ENCODE results near the gene HLA-DOA.

GRCh38 chr6:33018418-33018817, 9.0 kb upstream of the HLA-DOA start:
- TF ChIP-seq CTCF (tag by site-specific recombination; IDR thresholded peaks at IDR 0.05) (no peak), ZBTB21 (tag by site-specific recombination; IDR thresholded peaks at IDR 0.05) (no peak), YY1 (tag by site-specific recombination; IDR thresholded peaks at IDR 0.05) (no peak), ZNF132 (tag by site-specific recombination; IDR thresholded peaks at IDR 0.05; ENCODE audit: borderline replicate concordance) (no peak), ZNF398 (tag by site-specific recombination; IDR thresholded peaks at IDR 0.05) (no peak), ZNF610 (tag by site-specific recombination; IDR thresholded peaks at IDR 0.05; ENCODE audit: borderline replicate concordance) (no peak), ZXDB (tag by site-specific recombination; IDR thresholded peaks at IDR 0.05) (no peak), REST (tag by site-specific recombination; IDR thresholded peaks at IDR 0.05) (no peak), TCF7L2 (IDR thresholded peaks at IDR 0.05; ENCODE audit: borderline replicate concordance, low read depth, low read length) (no peak), SCRT1 (tag by site-specific recombination; IDR thresholded peaks at IDR 0.05; ENCODE audit: borderline replicate concordance) (no peak), IKZF3 (tag by site-specific recombination; IDR thresholded peaks at IDR 0.05) (no peak), ZNF521 (tag by site-specific recombination; IDR thresholded peaks at IDR 0.05) (no peak), ZNF146 (tag by site-specific recombination; IDR thresholded peaks at IDR 0.05) (no peak)
